ENCODE data around the gene GRPEL1.

GRPEL1 gene

GRCh38 chr4:7017446-7018048 is 50.3 kb downstream of the GRPEL1 start:
- H3K27me3 ChIP-seq (ENCODE audit: control insufficient read depth, insufficient read depth, low read length, poor library complexity, severe bottlenecking) = no peaks in the 10 kb centered on the region
- WGBS, 2 experiments = 96 to 97% methylated on average over 6 of the region's 6 CpGs
- H3K9me3 ChIP-seq (ENCODE audit: control insufficient read depth, low read length) = no peaks in the 10 kb centered on the region
- H3K4me1 ChIP-seq (ENCODE audit: control insufficient read depth, insufficient read depth, low read length) = peaks cover 5% of the 10 kb centered on the region
- no peak overlapping the region for H3K4me3 ChIP-seq (ENCODE audit: insufficient read depth, low read depth, low read length)
- peaks cover 25% of the 10 kb centered on the region for H3K36me3 ChIP-seq (ENCODE audit: control insufficient read depth, insufficient read depth, low read length)
- no peak overlapping the region for H3K27ac ChIP-seq (ENCODE audit: insufficient read depth, low read depth, low read length, poor library complexity, severe bottlenecking)

- Histone ChIP-seq H3K27ac (ENCODE audit: insufficient read depth, low read depth, low read length, poor library complexity, severe bottlenecking) (no peak overlapping the region), H3K9me3 (ENCODE audit: control insufficient read depth, low read length) (no peaks in the 10 kb centered on the region), H3K27me3 (ENCODE audit: control insufficient read depth, insufficient read depth, low read length, poor library complexity, severe bottlenecking) (no peaks in the 10 kb centered on the region)
These were observed 51.4 kb downstream of the GRPEL1 start for GRCh38 chr4:7016512-7016911.

GRCh38 chr4:7016086-7016485 is 51.8 kb downstream of the GRPEL1 start:
- Histone ChIP-seq H3K9me3 (ENCODE audit: control insufficient read depth, low read length) (no peaks in the 10 kb centered on the region), H3K4me3 (ENCODE audit: insufficient read depth, low read depth, low read length) (no peak overlapping the region), H3K36me3 (ENCODE audit: control insufficient read depth, insufficient read depth, low read length) (peaks cover 36% of the 10 kb centered on the region), H3K4me1 (ENCODE audit: control insufficient read depth, insufficient read depth, low read length) (peaks cover 5% of the 10 kb centered on the region), H3K27me3 (ENCODE audit: control insufficient read depth, insufficient read depth, low read length, poor library complexity, severe bottlenecking) (no peaks in the 10 kb centered on the region), H3K27ac (ENCODE audit: insufficient read depth, low read depth, low read length, poor library complexity, severe bottlenecking) (no peak overlapping the region)
- WGBS, 2 experiments = 85 to 91% methylated on average over 11 of the region's 11 CpGs

More at GRCh38 chr4:7016512-7016911, 51.4 kb downstream of the GRPEL1 start:
- Histone ChIP-seq H3K4me3 (ENCODE audit: insufficient read depth, low read depth, low read length) (no peak overlapping the region), H3K36me3 (ENCODE audit: control insufficient read depth, insufficient read depth, low read length) (peaks cover 31% of the 10 kb centered on the region), H3K4me1 (ENCODE audit: control insufficient read depth, insufficient read depth, low read length) (peaks cover 5% of the 10 kb centered on the region)
- WGBS, 2 experiments = 93 to 98% methylated on average over 6 of the region's 6 CpGs

GRCh38 chr4:7015383-7016035 is 52.4 kb downstream of the GRPEL1 start:
- WGBS, 2 experiments = 95 to 97% methylated on average over 12 of the region's 12 CpGs
- H3K27ac ChIP-seq (ENCODE audit: insufficient read depth, low read depth, low read length, poor library complexity, severe bottlenecking) = no peak overlapping the region
- H3K36me3 ChIP-seq (ENCODE audit: control insufficient read depth, insufficient read depth, low read length) = peaks cover 39% of the 10 kb centered on the region
- H3K9me3 ChIP-seq (ENCODE audit: control insufficient read depth, low read length) = no peaks in the 10 kb centered on the region
- peaks cover 5% of the 10 kb centered on the region for H3K4me1 ChIP-seq (ENCODE audit: control insufficient read depth, insufficient read depth, low read length)
- no peak overlapping the region for H3K4me3 ChIP-seq (ENCODE audit: insufficient read depth, low read depth, low read length)
- no peaks in the 10 kb centered on the region for H3K27me3 ChIP-seq (ENCODE audit: control insufficient read depth, insufficient read depth, low read length, poor library complexity, severe bottlenecking)

- H3K36me3 ChIP-seq (ENCODE audit: control insufficient read depth, insufficient read depth, low read length) = peaks cover 39% of the 10 kb centered on the region
- 97% methylated on average over 12 of the region's 12 CpGs for whole genome bisulfite sequencing, 2 experiments
- no peaks in the 10 kb centered on the region for H3K4me1 ChIP-seq (ENCODE audit: control insufficient read depth, insufficient read depth, low read length)
These were observed 53.0 kb downstream of the GRPEL1 start for GRCh38 chr4:7014815-7015214.

GRCh38 chr4:7013175-7013574 is 54.7 kb downstream of the GRPEL1 start:
- H3K36me3 ChIP-seq (ENCODE audit: control insufficient read depth, insufficient read depth, low read length) = peaks cover 46% of the 10 kb centered on the region
- no peak overlapping the region for H3K4me3 ChIP-seq (ENCODE audit: insufficient read depth, low read depth, low read length)
- WGBS, 2 experiments = 96% methylated on average over 11 of the region's 11 CpGs
- no peaks in the 10 kb centered on the region for H3K9me3 ChIP-seq (ENCODE audit: control insufficient read depth, low read length)
- H3K4me1 ChIP-seq (ENCODE audit: control insufficient read depth, insufficient read depth, low read length) = peaks cover under 1% of the 10 kb centered on the region
- H3K27ac ChIP-seq (ENCODE audit: insufficient read depth, low read depth, low read length, poor library complexity, severe bottlenecking) = no peak overlapping the region
- no peaks in the 10 kb centered on the region for H3K27me3 ChIP-seq (ENCODE audit: control insufficient read depth, insufficient read depth, low read length, poor library complexity, severe bottlenecking)

More at GRCh38 chr4:7014815-7015214, 53.0 kb downstream of the GRPEL1 start:
- no peaks in the 10 kb centered on the region for H3K9me3 ChIP-seq (ENCODE audit: control insufficient read depth, low read length)
- H3K4me3 ChIP-seq (ENCODE audit: insufficient read depth, low read depth, low read length) = no peak overlapping the region
- H3K27me3 ChIP-seq (ENCODE audit: control insufficient read depth, insufficient read depth, low read length, poor library complexity, severe bottlenecking) = no peaks in the 10 kb centered on the region
- no peak overlapping the region for H3K27ac ChIP-seq (ENCODE audit: insufficient read depth, low read depth, low read length, poor library complexity, severe bottlenecking)

- peaks cover 25% of the 10 kb centered on the region for H3K36me3 ChIP-seq (ENCODE audit: control insufficient read depth, insufficient read depth, low read length)
- 96 to 98% methylated on average over 5 of the region's 5 CpGs for WGBS, 2 experiments
- H3K4me1 ChIP-seq (ENCODE audit: control insufficient read depth, insufficient read depth, low read length) = peaks cover 11% of the 10 kb centered on the region
- H3K9me3 ChIP-seq (ENCODE audit: control insufficient read depth, low read length) = no peaks in the 10 kb centered on the region
- H3K27me3 ChIP-seq (ENCODE audit: control insufficient read depth, insufficient read depth, low read length, poor library complexity, severe bottlenecking) = no peaks in the 10 kb centered on the region
- H3K4me3 ChIP-seq (ENCODE audit: insufficient read depth, low read depth, low read length) = no peak overlapping the region
- H3K27ac ChIP-seq (ENCODE audit: insufficient read depth, low read depth, low read length, poor library complexity, severe bottlenecking) = no peak overlapping the region
These were observed 58.3 kb downstream of the GRPEL1 start for GRCh38 chr4:7009564-7009963.

Measured in ectodermal cell (in vitro differentiated cells).